ENCODE data around the gene SRPK2.

DNA sequence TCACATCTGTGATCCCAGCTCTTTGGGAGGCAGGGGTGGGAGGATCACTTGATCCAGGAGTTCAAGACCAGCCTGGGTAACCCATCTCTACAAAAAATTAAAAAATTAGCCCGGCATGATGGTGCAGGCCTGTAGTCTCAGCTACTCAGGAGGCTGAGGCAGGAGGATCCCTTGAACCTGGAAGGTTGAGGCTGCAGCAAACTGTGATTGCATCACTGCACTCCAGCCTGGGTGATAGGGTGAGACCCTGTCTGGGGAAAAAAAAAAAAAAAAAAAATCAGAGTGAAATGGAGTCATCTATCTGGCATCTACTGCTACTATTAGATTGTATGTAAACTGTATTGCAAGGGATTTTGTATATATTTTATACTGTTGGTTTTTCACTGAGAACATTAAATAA is 315.6 kb downstream of the SRPK2 start:
- TF ChIP-seq CTCF (IDR thresholded peaks at IDR 0.05; ENCODE audit: insufficient read depth, low read depth, low read length), result no peak
- no peak for TF ChIP-seq EZH2 (IDR thresholded peaks at IDR 0.05; ENCODE audit: insufficient read depth, low read length)

All from astrocyte (in vitro differentiated cells and primary cell).